ENCODE results near the gene CYFIP1. TPM values are rescaled to one million over a fixed set of nuclear protein-coding genes. Genes with fewer than 3 reads are reported as not detected.

The CYFIP1 gene
- total and polyA plus RNA-seq, 2 donors (not counting 1 experiment from before 2014, with no cell fraction given), result 59.4 to 102 TPM

GRCh38 chr15:22863356-22863755 is 116.8 kb downstream of the CYFIP1 start:
- Histone ChIP-seq H4K20me1 (ENCODE audit: control insufficient read depth, extremely low read depth, insufficient read depth, low read length) (no peaks in the 10 kb centered on the region), H3K4me2 (ENCODE audit: extremely low read depth, insufficient read depth, low read length) (no peak overlapping the region), H2AFZ (ENCODE audit: low read length) (no peak overlapping the region), H3K27me3 (ENCODE audit: control insufficient read depth, insufficient read depth, low read length) (no peaks in the 10 kb centered on the region), H3K4me1 (ENCODE audit: control insufficient read depth, extremely low read depth, insufficient read depth, low read length) (no peaks in the 10 kb centered on the region), H3K79me2 (ENCODE audit: control insufficient read depth, insufficient read depth, low read length) (peaks cover 4% of the 10 kb centered on the region), H3K9me3 (ENCODE audit: control insufficient read depth, insufficient read depth, low read depth, low read length) (no peaks in the 10 kb centered on the region), H3K9ac (ENCODE audit: insufficient read depth, low read length) (no peak overlapping the region), H3K27ac (ENCODE audit: insufficient read depth, low read length) (no peak overlapping the region), H3K4me3 (replicated peaks in 1 of 4; ENCODE audit: control extremely low read depth in 1 of 4, insufficient read depth in 1 of 4, low read depth in 3 of 4, low read length in 4 of 4) (no peak overlapping the region), H3K36me3 (ENCODE audit: control insufficient read depth, insufficient read depth, low read length) (peaks cover 5% of the 10 kb centered on the region)
- no peak for TF ChIP-seq EZH2 (IDR thresholded peaks at IDR 0.05; ENCODE audit: low read length, missing control alignments)
- TF ChIP-seq, protein P1, sequence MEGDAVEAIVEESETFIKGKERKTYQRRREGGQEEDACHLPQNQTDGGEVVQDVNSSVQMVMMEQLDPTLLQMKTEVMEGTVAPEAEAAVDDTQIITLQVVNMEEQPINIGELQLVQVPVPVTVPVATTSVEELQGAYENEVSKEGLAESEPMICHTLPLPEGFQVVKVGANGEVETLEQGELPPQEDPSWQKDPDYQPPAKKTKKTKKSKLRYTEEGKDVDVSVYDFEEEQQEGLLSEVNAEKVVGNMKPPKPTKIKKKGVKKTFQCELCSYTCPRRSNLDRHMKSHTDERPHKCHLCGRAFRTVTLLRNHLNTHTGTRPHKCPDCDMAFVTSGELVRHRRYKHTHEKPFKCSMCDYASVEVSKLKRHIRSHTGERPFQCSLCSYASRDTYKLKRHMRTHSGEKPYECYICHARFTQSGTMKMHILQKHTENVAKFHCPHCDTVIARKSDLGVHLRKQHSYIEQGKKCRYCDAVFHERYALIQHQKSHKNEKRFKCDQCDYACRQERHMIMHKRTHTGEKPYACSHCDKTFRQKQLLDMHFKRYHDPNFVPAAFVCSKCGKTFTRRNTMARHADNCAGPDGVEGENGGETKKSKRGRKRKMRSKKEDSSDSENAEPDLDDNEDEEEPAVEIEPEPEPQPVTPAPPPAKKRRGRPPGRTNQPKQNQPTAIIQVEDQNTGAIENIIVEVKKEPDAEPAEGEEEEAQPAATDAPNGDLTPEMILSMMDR (conservative IDR thresholded peaks at IDR 0.05 in 1 of 2, IDR thresholded peaks at IDR 0.05 in 1 of 2; ENCODE audit: low read depth in 1 of 2, low read length in 2 of 2), result no peak
- DNase-seq (ENCODE audit: low read depth in 2 of 2), result no peak

- Histone ChIP-seq H3K36me3 (ENCODE audit: control insufficient read depth, insufficient read depth, low read length) (peaks cover 3% of the 10 kb centered on the region), H3K27ac (ENCODE audit: insufficient read depth, low read length) (no peak overlapping the region), H3K4me3 (replicated peaks in 1 of 4; ENCODE audit: control extremely low read depth in 1 of 4, insufficient read depth in 1 of 4, low read depth in 3 of 4, low read length in 4 of 4) (no peak overlapping the region), H3K4me1 (ENCODE audit: control insufficient read depth, extremely low read depth, insufficient read depth, low read length) (no peaks in the 10 kb centered on the region), H3K27me3 (ENCODE audit: control insufficient read depth, insufficient read depth, low read length) (no peaks in the 10 kb centered on the region), H4K20me1 (ENCODE audit: control insufficient read depth, extremely low read depth, insufficient read depth, low read length) (no peaks in the 10 kb centered on the region), H3K79me2 (ENCODE audit: control insufficient read depth, insufficient read depth, low read length) (peaks cover 4% of the 10 kb centered on the region), H3K9me3 (ENCODE audit: control insufficient read depth, insufficient read depth, low read depth, low read length) (no peaks in the 10 kb centered on the region), H3K4me2 (ENCODE audit: extremely low read depth, insufficient read depth, low read length) (no peak overlapping the region), H3K9ac (ENCODE audit: insufficient read depth, low read length) (no peak overlapping the region), H2AFZ (ENCODE audit: low read length) (no peak overlapping the region)
- TF ChIP-seq, protein P1 (conservative IDR thresholded peaks at IDR 0.05 in 1 of 2, IDR thresholded peaks at IDR 0.05 in 1 of 2; ENCODE audit: low read depth in 1 of 2, low read length in 2 of 2), result no peak
- TF ChIP-seq EZH2 (IDR thresholded peaks at IDR 0.05; ENCODE audit: low read length, missing control alignments), result no peak
- DNase-seq (ENCODE audit: low read depth in 2 of 2), result no peak
These were observed 119.0 kb downstream of the CYFIP1 start for GRCh38 chr15:22861161-22861560.

DNA sequence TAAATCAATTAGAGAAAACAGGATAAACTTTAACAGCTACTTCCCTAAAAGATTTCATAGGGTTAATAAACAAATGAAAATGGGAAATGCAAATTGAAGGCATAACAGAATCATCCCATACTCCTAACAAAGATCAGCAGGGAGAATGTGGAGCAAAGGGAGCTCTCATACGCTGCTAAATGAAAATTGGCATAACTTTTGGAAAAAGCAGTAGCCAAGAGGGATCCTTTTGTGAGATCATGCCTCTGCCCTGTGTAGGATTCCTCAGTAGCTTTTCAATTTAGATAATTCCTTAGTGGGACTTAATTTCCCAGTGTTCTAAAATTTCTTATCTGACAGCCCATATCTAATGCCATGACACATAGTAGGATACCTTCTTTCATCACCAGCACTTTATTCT is 123.5 kb downstream of the CYFIP1 start:
- DNase-seq (ENCODE audit: low read depth in 2 of 2), result no peak
- no peak overlapping the region for H2AFZ ChIP-seq (ENCODE audit: low read length)
- H3K36me3 ChIP-seq (ENCODE audit: control insufficient read depth, insufficient read depth, low read length), result peaks cover 7% of the 10 kb centered on the region
- H4K20me1 ChIP-seq (ENCODE audit: control insufficient read depth, extremely low read depth, insufficient read depth, low read length), result no peaks in the 10 kb centered on the region
- H3K4me1 ChIP-seq (ENCODE audit: control insufficient read depth, extremely low read depth, insufficient read depth, low read length), result no peaks in the 10 kb centered on the region
- no peak overlapping the region for H3K4me3 ChIP-seq (replicated peaks in 1 of 4; ENCODE audit: control extremely low read depth in 1 of 4, insufficient read depth in 1 of 4, low read depth in 3 of 4, low read length in 4 of 4)
- no peak overlapping the region for H3K27ac ChIP-seq (ENCODE audit: insufficient read depth, low read length)
- H3K9me3 ChIP-seq (ENCODE audit: control insufficient read depth, insufficient read depth, low read depth, low read length), result no peaks in the 10 kb centered on the region
- no peaks in the 10 kb centered on the region for H3K27me3 ChIP-seq (ENCODE audit: control insufficient read depth, insufficient read depth, low read length)
- H3K4me2 ChIP-seq (ENCODE audit: extremely low read depth, insufficient read depth, low read length), result no peak overlapping the region
- H3K79me2 ChIP-seq (ENCODE audit: control insufficient read depth, insufficient read depth, low read length), result peaks cover under 1% of the 10 kb centered on the region
- H3K9ac ChIP-seq (ENCODE audit: insufficient read depth, low read length), result no peak overlapping the region
- TF ChIP-seq, protein P1 (conservative IDR thresholded peaks at IDR 0.05 in 1 of 2, IDR thresholded peaks at IDR 0.05 in 1 of 2; ENCODE audit: low read depth in 1 of 2, low read length in 2 of 2), result no peak
- no peak for TF ChIP-seq EZH2 (IDR thresholded peaks at IDR 0.05; ENCODE audit: low read length, missing control alignments)
